SKM-1 treated with dmso at 0.1 percent for 144 hours (cell line): Measurements from ENCODE around the gene PROX1.
"Not testable (repeated sequence)": the region's sequence is repeated elsewhere in the genome, so short reads cannot be mapped to it uniquely, and the experiment has no call there.

ENCODE experiments used
- DNase-seq: peaks from one replicate; lab custom pipeline; 2025; ENCODE audit not compliant: unreplicated experiment; lab: John Stamatoyannopoulos, UW

PROX1 gene

GRCh38 chr1:214066936-214067335, 79.2 kb downstream of the PROX1 start:
- DNase-seq = no peak

GRCh38 chr1:214067397-214067796, 79.6 kb downstream of the PROX1 start:
- DNase-seq = no peak

GRCh38 chr1:214067853-214068703, 80.3 kb downstream of the PROX1 start:
- DNase-seq = no peak

- DNase-seq = no peak
Observed at GRCh38 chr1:214068979-214069378, 81.2 kb downstream of the PROX1 start.

GRCh38 chr1:214071469-214071868, 83.7 kb downstream of the PROX1 start:
- no peak for DNase-seq

GRCh38 chr1:214072426-214073157, 84.8 kb downstream of the PROX1 start:
- DNase-seq = no peak

- no peak for DNase-seq
Observed at GRCh38 chr1:214074477-214074876, 86.7 kb downstream of the PROX1 start.

GRCh38 chr1:214075305-214075998, 87.7 kb downstream of the PROX1 start:
- no peak for DNase-seq

- no peak for DNase-seq
Observed at GRCh38 chr1:214075999-214076707, 88.4 kb downstream of the PROX1 start.

- DNase-seq = no peak
Observed at GRCh38 chr1:214076708-214077065, 88.9 kb downstream of the PROX1 start.

- DNase-seq = no peak
Observed at GRCh38 chr1:214078950-214079349, 91.2 kb downstream of the PROX1 start.

GRCh38 chr1:214085325-214085724, 97.6 kb downstream of the PROX1 start:
- no peak for DNase-seq

- DNase-seq = no peak
Observed at GRCh38 chr1:214086945-214087344, 99.2 kb downstream of the PROX1 start.

GRCh38 chr1:214089003-214089402, 101.2 kb downstream of the PROX1 start:
- not testable (repeated sequence) for DNase-seq
